Activated CD8-positive, alpha-beta T cell treated with anti-CD3 and anti-CD28 coated beads, Interleukin-2, amount 10 ng/mL, durations not matched to agents 7 days and 5 days (primary cell): ENCODE results near the gene CSTF2T. TPM values are rescaled to one million over a fixed set of nuclear protein-coding genes. Genes with fewer than 3 reads are reported as not detected.

Experiments used
- ATAC-seq: fragments of 150-1000 bp; cut with Tn5 transposase; one replicate; pipeline ENCODE4 v1.10.0; 2021; ENCODE audit warnings: moderate library complexity
- CTCF ChIA-PET: fragments of 350-600 bp; sonication (Branson Sonifier 250); formaldehyde crosslinking; loops from one replicate; lab custom pipeline; 2021; ENCODE audit warnings: antibody characterized with exemption; lab: Charles Lee
- POLR2A ChIA-PET: fragments of 350-600 bp; sonication (Branson Sonifier 250); formaldehyde crosslinking; loops from one replicate; lab custom pipeline; 2021; ENCODE audit warnings: antibody characterized with exemption; lab: Charles Lee
- DNase-seq: peaks from one replicate; pipeline ENCODE4 v3.0.0-alpha.2; 2020
- H3K27ac Mint-ChIP-seq: one replicate; pipeline ENCODE4 v1.8.0; 2021; ENCODE audit warnings: mild to moderate bottlenecking, mixed read lengths
- H3K27me3 Mint-ChIP-seq: one replicate; pipeline ENCODE4 v1.8.0; 2021; ENCODE audit warnings: low read depth, mixed read lengths
- H3K36me3 Mint-ChIP-seq: one replicate; pipeline ENCODE4 v1.8.0; 2021; ENCODE audit warnings: low read depth, mixed read lengths
- H3K4me1 Mint-ChIP-seq: one replicate; pipeline ENCODE4 v1.8.0; 2021; ENCODE audit warnings: low read depth, mixed read lengths
- H3K4me3 Mint-ChIP-seq: one replicate; pipeline ENCODE4 v1.8.0; 2021; ENCODE audit warnings: mild to moderate bottlenecking, mixed read lengths
- H3K9me3 Mint-ChIP-seq: one replicate; pipeline ENCODE4 v1.8.0; 2022; ENCODE audit warnings: mixed read lengths; ENCODE audit not compliant: insufficient read depth
- total RNA-seq, 2 experiments: library from RNA; stranded (reverse); gene quantifications; one replicate each; pipeline ENCODE4 v1.2.3, GENCODE V29; 2021

CSTF2T gene
- total RNA-seq, 2 experiments from 2014 or later = 30.3 to 32.1 TPM

- Mint-ChIP-seq H3K9me3 (no peaks in the 10 kb centered on the region), H3K27ac (no peak overlapping the region), H3K4me3 (no peak overlapping the region), H3K4me1 (no peaks in the 10 kb centered on the region), H3K36me3 (no peaks in the 10 kb centered on the region), H3K27me3 (no peaks in the 10 kb centered on the region)
- ChIA-PET POLR2A (no interaction called here), CTCF (no interaction called here)
- ATAC-seq = no peak
- DNase-seq = no peak
Measured at GRCh38 chr10:51667678-51668335, 31.6 kb downstream of the CSTF2T start.

GRCh38 chr10:51666456-51666855, 32.9 kb downstream of the CSTF2T start:
- CTCF ChIA-PET = no interaction called here

GRCh38 chr10:51663086-51663485, 36.3 kb downstream of the CSTF2T start:
- Mint-ChIP-seq H3K36me3 (no peaks in the 10 kb centered on the region), H3K27ac (no peak overlapping the region), H3K4me1 (no peaks in the 10 kb centered on the region), H3K9me3 (no peaks in the 10 kb centered on the region), H3K4me3 (no peak overlapping the region), H3K27me3 (peaks cover 2% of the 10 kb centered on the region)
- ATAC-seq (no peak), DNase-seq (no peak)
- POLR2A ChIA-PET = no interaction called here
- CTCF ChIA-PET = no interaction called here

More at GRCh38 chr10:51666456-51666855, 32.9 kb downstream of the CSTF2T start:
- H3K4me1 Mint-ChIP-seq = no peaks in the 10 kb centered on the region
- no peak for DNase-seq
- no peak overlapping the region for H3K4me3 Mint-ChIP-seq
- no peak overlapping the region for H3K27ac Mint-ChIP-seq
- ATAC-seq = no peak
- no peaks in the 10 kb centered on the region for H3K36me3 Mint-ChIP-seq
- H3K27me3 Mint-ChIP-seq = no peaks in the 10 kb centered on the region
- POLR2A ChIA-PET = no interaction called here
- H3K9me3 Mint-ChIP-seq = no peaks in the 10 kb centered on the region

- ChIA-PET CTCF (no interaction called here), POLR2A (no interaction called here)
- Mint-ChIP-seq H3K27me3 (peaks cover 5% of the 10 kb centered on the region), H3K4me1 (no peaks in the 10 kb centered on the region), H3K9me3 (no peaks in the 10 kb centered on the region), H3K27ac (no peak overlapping the region), H3K4me3 (no peak overlapping the region), H3K36me3 (no peaks in the 10 kb centered on the region)
- no peak for DNase-seq
- no peak for ATAC-seq
Measured at GRCh38 chr10:51659344-51659743, 40.1 kb downstream of the CSTF2T start.

- no peaks in the 10 kb centered on the region for H3K4me1 Mint-ChIP-seq
- no peak for DNase-seq
- no peak overlapping the region for H3K27ac Mint-ChIP-seq
- H3K27me3 Mint-ChIP-seq = peaks cover 8% of the 10 kb centered on the region
- CTCF ChIA-PET = no interaction called here
- H3K9me3 Mint-ChIP-seq = no peaks in the 10 kb centered on the region
- no peaks in the 10 kb centered on the region for H3K36me3 Mint-ChIP-seq
- ATAC-seq = no peak
- POLR2A ChIA-PET = no interaction called here
- no peak overlapping the region for H3K4me3 Mint-ChIP-seq
Measured at GRCh38 chr10:51658000-51658399, 41.4 kb downstream of the CSTF2T start.

- Mint-ChIP-seq H3K36me3 (no peaks in the 10 kb centered on the region), H3K27ac (no peak overlapping the region), H3K9me3 (no peaks in the 10 kb centered on the region), H3K4me1 (no peaks in the 10 kb centered on the region), H3K27me3 (peaks cover 8% of the 10 kb centered on the region), H3K4me3 (no peak overlapping the region)
- no peak for DNase-seq
- ChIA-PET POLR2A (no interaction called here), CTCF (no interaction called here)
- no peak for ATAC-seq
Measured at GRCh38 chr10:51656503-51656902, 42.9 kb downstream of the CSTF2T start.

GRCh38 chr10:51654918-51655317, 44.5 kb downstream of the CSTF2T start:
- CTCF ChIA-PET = no interaction called here
- H3K27ac Mint-ChIP-seq = no peak overlapping the region
- POLR2A ChIA-PET = no interaction called here
- H3K9me3 Mint-ChIP-seq = no peaks in the 10 kb centered on the region
- DNase-seq (no peak), ATAC-seq (no peak)
- peaks cover 6% of the 10 kb centered on the region for H3K27me3 Mint-ChIP-seq
- no peaks in the 10 kb centered on the region for H3K4me1 Mint-ChIP-seq
- no peaks in the 10 kb centered on the region for H3K36me3 Mint-ChIP-seq
- H3K4me3 Mint-ChIP-seq = no peak overlapping the region

GRCh38 chr10:51653025-51653424, 46.4 kb downstream of the CSTF2T start:
- ATAC-seq (no peak), DNase-seq (no peak)
- no peaks in the 10 kb centered on the region for H3K36me3 Mint-ChIP-seq
- POLR2A ChIA-PET = no interaction called here
- no peak overlapping the region for H3K4me3 Mint-ChIP-seq
- CTCF ChIA-PET = no interaction called here
- no peak overlapping the region for H3K27ac Mint-ChIP-seq
- no peaks in the 10 kb centered on the region for H3K4me1 Mint-ChIP-seq
- no peaks in the 10 kb centered on the region for H3K9me3 Mint-ChIP-seq
- peaks cover 6% of the 10 kb centered on the region for H3K27me3 Mint-ChIP-seq

- Mint-ChIP-seq H3K9me3 (no peaks in the 10 kb centered on the region), H3K4me1 (no peaks in the 10 kb centered on the region), H3K27me3 (peaks cover 3% of the 10 kb centered on the region), H3K36me3 (no peaks in the 10 kb centered on the region), H3K4me3 (no peak overlapping the region), H3K27ac (no peak overlapping the region)
- ChIA-PET POLR2A (no interaction called here), CTCF (no interaction called here)
- no peak for ATAC-seq
- DNase-seq = no peak
Measured at GRCh38 chr10:51651063-51651462, 48.3 kb downstream of the CSTF2T start.

- H3K4me3 Mint-ChIP-seq = no peak overlapping the region
- ChIA-PET CTCF (no interaction called here), POLR2A (no interaction called here)
- ATAC-seq = no peak
- H3K9me3 Mint-ChIP-seq = no peaks in the 10 kb centered on the region
- no peak overlapping the region for H3K27ac Mint-ChIP-seq
- no peak for DNase-seq
- H3K36me3 Mint-ChIP-seq = no peaks in the 10 kb centered on the region
- peaks cover 2% of the 10 kb centered on the region for H3K27me3 Mint-ChIP-seq
- H3K4me1 Mint-ChIP-seq = no peaks in the 10 kb centered on the region
Measured at GRCh38 chr10:51649064-51649463, 50.3 kb downstream of the CSTF2T start.
